ENCODE measurements around the gene PCDH15.

DNA sequence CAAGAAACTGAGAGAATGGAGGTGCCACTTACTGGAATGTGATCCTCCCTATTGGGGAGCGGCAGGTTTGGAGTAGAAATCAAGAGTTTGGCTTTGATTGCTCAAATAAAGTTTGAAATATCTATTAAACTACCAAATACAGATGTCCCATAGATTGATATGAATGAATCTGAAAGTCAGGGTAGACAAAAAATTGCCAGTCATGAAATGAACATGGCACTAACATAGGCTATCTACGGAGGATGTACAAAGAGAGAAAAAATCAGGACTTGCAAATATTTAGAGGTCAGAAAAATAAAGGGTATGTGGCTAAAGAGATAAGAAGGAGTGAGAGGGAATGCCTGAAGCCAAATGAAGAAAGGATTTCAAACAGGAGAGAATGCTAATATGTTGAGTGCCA is 119.9 kb downstream of the PCDH15 start:
- TF ChIP-seq CTCF (IDR thresholded peaks at IDR 0.05) (no peak), POLR2A (IDR thresholded peaks at IDR 0.05) (no peak)
